A549 (cell line): ENCODE measurements around the gene PDE8A. TPM values are rescaled to one million over a fixed set of nuclear protein-coding genes. Genes with fewer than 3 reads are reported as not detected.

Experiments
- ATAC-seq, 2 experiments: fragments of 200-7000 bp in 1 of 2; fragments of >200 bp in 1 of 2; cut with Nextera tagmentation in 1 of 2; cut with Tn5 transposase in 1 of 2; 3 replicates each; pipeline versions ENCODE4 v1.8.0 to v1.9.1; 2018 to 2020; ENCODE audit warnings: mild to moderate bottlenecking in 1 of 2, moderate library complexity in 1 of 2
- CTCF ChIA-PET: fragments of 300-600 bp; sonication (Branson Sonifier 250); formaldehyde crosslinking; extraction: SDS; loops from one replicate; lab custom pipeline; 2021; ENCODE audit warnings: antibody characterized with exemption, inconsistent platforms; lab: Yijun Ruan, JAX
- POLR2A ChIA-PET: fragments of 350-600 bp; formaldehyde crosslinking; extraction: SDS; loops from one replicate; lab custom pipeline; 2021; ENCODE audit warnings: antibody characterized with exemption, inconsistent platforms; lab: Yijun Ruan, JAX
- DNase-seq, 2 experiments: peaks; one replicate each; pipeline versions ENCODE4 v3.0.0 to v3.0.0-alpha.2; 2011 to 2016; ENCODE audit warnings: low read depth in 1 of 2, low spot score in 1 of 2
- FAIRE-seq: peaks from 2 replicates; lab custom pipeline; 2011; peaks lifted over from hg19 to GRCh38; lab: Jason Lieb, UNC
- H3K27ac ChIP-seq, 2 experiments: fragments of >200 bp; sonication (Bioruptor Twin); formaldehyde crosslinking; 3 replicates each; pipeline ENCODE4 v1.5.1; 2016 to 2017
- H3K4me1 ChIP-seq: fragments of >200 bp; sonication (Bioruptor Twin); formaldehyde crosslinking; 3 replicates; pipeline ENCODE4 v1.6.1; 2016
- H3K4me2 ChIP-seq: fragments of >200 bp; sonication (Bioruptor Twin); formaldehyde crosslinking; 3 replicates; pipeline ENCODE4 v1.6.1; 2016
- H3K4me3 ChIP-seq: fragments of >200 bp; sonication (Bioruptor Twin); formaldehyde crosslinking; 3 replicates; pipeline ENCODE4 v1.5.1; 2016
- H3K9me3 ChIP-seq: fragments of >200 bp; sonication (Bioruptor Twin); formaldehyde crosslinking; 3 replicates; pipeline ENCODE4 v1.6.1; 2016
- CBX8 ChIP-seq: fragments of 200-600 bp; sonication (generic); IDR thresholded peaks from 2 replicates; pipeline ENCODE4 v1.6.1; 2016
- CEBPB ChIP-seq, 2 experiments: fragments of >200 bp in 1 of 2; sonication (Bioruptor Twin) in 1 of 2; formaldehyde crosslinking in 1 of 2; IDR thresholded peaks; 2 replicates each; pipeline ENCODE4 v1.6.1; 2012 to 2016
- EHF ChIP-seq: fragments of 250-450 bp; sonication (Bioruptor Pico); IDR thresholded peaks from 2 replicates; pipeline ENCODE4 v1.5.0; 2020; ENCODE audit warnings: mild to moderate bottlenecking
- ESRRA ChIP-seq: fragments of 150-350 bp; IDR thresholded peaks from 2 replicates; pipeline ENCODE4 v1.6.1; 2014; ENCODE audit warnings: mild to moderate bottlenecking, low read length, borderline replicate concordance
- HOXA7 ChIP-seq: fragments of 250-450 bp; sonication (Bioruptor Pico); IDR thresholded peaks from 2 replicates; pipeline ENCODE4 v1.5.0; 2020; ENCODE audit warnings: mild to moderate bottlenecking, moderate library complexity
- HOXB13 ChIP-seq: fragments of 250-450 bp; sonication (Bioruptor Pico); IDR thresholded peaks from 2 replicates; pipeline ENCODE4 v1.5.0; 2020; ENCODE audit warnings: low read depth, mild to moderate bottlenecking, moderate library complexity
- MAFK ChIP-seq: fragments of 450-650 bp; IDR thresholded peaks from 2 replicates; pipeline ENCODE4 v1.6.1; 2014; ENCODE audit not compliant: partially characterized antibody
- MAZ ChIP-seq: fragments of 150-350 bp; IDR thresholded peaks from 2 replicates; pipeline ENCODE4 v1.6.1; 2014; ENCODE audit warnings: antibody characterized with exemption, low read depth, low read length, borderline replicate concordance
- MYC ChIP-seq: IDR thresholded peaks from 2 replicates; pipeline ENCODE4 v1.6.1; 2012; ENCODE audit warnings: mild to moderate bottlenecking, inconsistent platforms, low read length, improper control_type of control experiment, borderline replicate concordance
- NPAS2 ChIP-seq: fragments of 250-450 bp; sonication (Bioruptor Pico); IDR thresholded peaks from 2 replicates; pipeline ENCODE4 v1.8.0; 2022; ENCODE audit warnings: mild to moderate bottlenecking, moderate library complexity, borderline replicate concordance
- POLR2A ChIP-seq: IDR thresholded peaks from 2 replicates; pipeline ENCODE4 v1.6.1; 2012; ENCODE audit warnings: mild to moderate bottlenecking, low read length
- RAD21 ChIP-seq, 2 experiments: fragments of >200 bp in 1 of 2; sonication (Bioruptor Twin) in 1 of 2; formaldehyde crosslinking in 1 of 2; IDR thresholded peaks in 1 of 2; conservative IDR thresholded peaks in 1 of 2; 2 replicates in 1 of 2; 3 replicates in 1 of 2; pipeline ENCODE4 v1.6.1; 2012 to 2018; ENCODE audit warnings: inconsistent platforms in 1 of 2
- RARB ChIP-seq: fragments of 250-450 bp; sonication (Bioruptor Pico); IDR thresholded peaks from 2 replicates; pipeline ENCODE4 v1.8.0; 2021; ENCODE audit warnings: mild to moderate bottlenecking, moderate library complexity
- RFX5 ChIP-seq: fragments of 450-650 bp; IDR thresholded peaks from 2 replicates; pipeline ENCODE4 v1.7.1; 2014; ENCODE audit warnings: antibody characterized with exemption, mild to moderate bottlenecking, moderate library complexity
- ZC3H11A ChIP-seq: fragments of 450-650 bp; IDR thresholded peaks from 2 replicates; pipeline ENCODE4 v1.6.1; 2014; ENCODE audit warnings: antibody characterized with exemption, mild to moderate bottlenecking
- ZNF302 ChIP-seq: fragments of 250-450 bp; sonication (Bioruptor Pico); IDR thresholded peaks from 2 replicates; pipeline ENCODE4 v1.9.0; 2021; ENCODE audit warnings: inconsistent platforms, mild to moderate bottlenecking, moderate library complexity
- ZSCAN20 ChIP-seq: fragments of 250-450 bp; sonication (Bioruptor Pico); IDR thresholded peaks from 2 replicates; pipeline ENCODE4 v1.8.0; 2022; ENCODE audit warnings: mild to moderate bottlenecking, moderate library complexity
- WGBS: methylation state at CpG from one replicate; pipeline ENCODE4 v1.1.6; 2017; ENCODE audit errors: missing lambda C conversion rate; 5-methylcytosine and 5-hydroxymethylcytosine counted together
- polyA plus RNA-seq, 4 experiments: library from polyadenylated mRNA; depleted of rRNA in 3 of 4; stranded (reverse); fragments of >200 nt; fragmentation: RNase III in 1 of 4; extraction: RNeasy Plus Mini Kit Qiagen cat#74134 plus additional on column Dnase treatment in 1 of 4; gene quantifications; 2 replicates in 3 of 4; 3 replicates in 1 of 4; pipeline ENCODE4 v1.2.3, GENCODE V29; 2011 to 2017
- TF ChIP-seq, protein P1 (sequence below): fragments of 250-450 bp; sonication (Bioruptor Pico); IDR thresholded peaks from 2 replicates; pipeline ENCODE4 v1.5.0; 2021; ENCODE audit warnings: mild to moderate bottlenecking, moderate library complexity, borderline replicate concordance
- TF ChIP-seq, protein P2 (sequence below): fragments of >200 bp; sonication (Bioruptor Twin); formaldehyde crosslinking; IDR thresholded peaks from 3 replicates; pipeline ENCODE4 v1.5.1; 2016
- TF ChIP-seq, protein P3 (sequence below): fragments of >200 bp; sonication (Bioruptor Twin); formaldehyde crosslinking; IDR thresholded peaks from 3 replicates; pipeline ENCODE4 v1.6.1; 2016
- TF ChIP-seq, protein P4 (sequence below): IDR thresholded peaks from 2 replicates; pipeline ENCODE4 v1.6.1; 2012

The PDE8A gene
- polyA plus RNA-seq, 2 of the 4 experiments (the other 2 are of a cell fraction): 45.3 to 204 TPM

DNA sequence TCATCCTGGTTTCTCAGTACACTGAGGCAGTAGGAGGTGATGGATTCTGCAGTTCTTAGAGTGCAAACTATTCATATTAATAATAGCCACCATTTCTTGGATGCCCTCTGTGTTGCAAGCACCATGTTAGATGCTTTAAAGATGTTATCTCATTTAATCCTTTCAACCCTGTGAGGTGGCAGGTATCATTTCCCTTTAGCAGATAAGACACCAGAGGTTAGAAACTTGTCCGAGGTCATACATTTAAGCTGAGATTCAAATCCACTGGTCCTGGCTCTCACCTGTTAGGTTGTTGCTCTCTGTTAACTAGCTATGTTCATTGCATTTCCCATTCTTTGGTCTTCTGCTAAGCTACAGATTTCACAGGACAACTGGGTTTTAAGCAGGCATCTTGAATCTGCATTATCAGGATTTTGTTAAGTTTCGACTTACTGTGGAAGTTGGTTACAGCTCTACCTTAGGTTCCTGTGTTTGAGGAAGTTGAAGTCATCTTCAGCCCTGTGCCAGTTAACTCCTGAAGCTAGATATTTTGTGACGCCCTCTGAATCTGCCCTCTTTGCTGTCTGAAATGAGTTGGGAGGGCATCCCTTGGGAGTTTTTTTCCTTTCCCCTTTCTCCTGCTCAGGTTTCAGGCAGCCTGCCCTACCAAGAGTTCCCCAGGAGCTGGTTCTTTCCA lies 6.4 kb downstream of the PDE8A start:
- no peak for TF ChIP-seq RFX5
- TF ChIP-seq ESRRA: no peak
- no peak for TF ChIP-seq RAD21 (conservative IDR thresholded peaks at IDR 0.05 in 1 of 2, IDR thresholded peaks at IDR 0.05 in 1 of 2)
- TF ChIP-seq POLR2A: no peak
- TF ChIP-seq CEBPB (IDR thresholded peaks at IDR 0.05): no peak
- TF ChIP-seq CBX8: no peak
- TF ChIP-seq EHF (CRISPR knock-in tag): no peak
- TF ChIP-seq NPAS2 (CRISPR knock-in tag): no peak
- TF ChIP-seq, protein P1, sequence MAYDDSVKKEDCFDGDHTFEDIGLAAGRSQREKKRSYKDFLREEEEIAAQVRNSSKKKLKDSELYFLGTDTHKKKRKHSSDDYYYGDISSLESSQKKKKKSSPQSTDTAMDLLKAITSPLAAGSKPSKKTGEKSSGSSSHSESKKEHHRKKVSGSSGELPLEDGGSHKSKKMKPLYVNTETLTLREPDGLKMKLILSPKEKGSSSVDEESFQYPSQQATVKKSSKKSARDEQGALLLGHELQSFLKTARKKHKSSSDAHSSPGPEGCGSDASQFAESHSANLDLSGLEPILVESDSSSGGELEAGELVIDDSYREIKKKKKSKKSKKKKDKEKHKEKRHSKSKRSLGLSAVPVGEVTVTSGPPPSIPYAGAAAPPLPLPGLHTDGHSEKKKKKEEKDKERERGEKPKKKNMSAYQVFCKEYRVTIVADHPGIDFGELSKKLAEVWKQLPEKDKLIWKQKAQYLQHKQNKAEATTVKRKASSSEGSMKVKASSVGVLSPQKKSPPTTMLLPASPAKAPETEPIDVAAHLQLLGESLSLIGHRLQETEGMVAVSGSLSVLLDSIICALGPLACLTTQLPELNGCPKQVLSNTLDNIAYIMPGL (CRISPR knock-in tag): no peak
- TF ChIP-seq MAFK: no peak
- no peak for TF ChIP-seq ZSCAN20
- no peak for TF ChIP-seq ZNF302 (CRISPR knock-in tag)
- Histone ChIP-seq H3K4me2 (no peak overlapping the region), H3K4me3 (no peak overlapping the region), H3K4me1 (peaks cover 80% of the 10 kb centered on the region), H3K27ac (no peak overlapping the region), H3K9me3 (no peaks in the 10 kb centered on the region)
- CTCF ChIA-PET: interaction anchor here (0.7 to 2.9 kb wide), 12 partner anchors 12 to 180 kb away, joined by 3 to 12 read pairs (median 4); no protein-coding TSS in a partner anchor
- ATAC-seq (no peak), FAIRE-seq (no peak), DNase-seq (no peak)
- WGBS: 93% methylated on average over 3 of the region's 3 CpGs
- POLR2A ChIA-PET: no interaction called here

DNA sequence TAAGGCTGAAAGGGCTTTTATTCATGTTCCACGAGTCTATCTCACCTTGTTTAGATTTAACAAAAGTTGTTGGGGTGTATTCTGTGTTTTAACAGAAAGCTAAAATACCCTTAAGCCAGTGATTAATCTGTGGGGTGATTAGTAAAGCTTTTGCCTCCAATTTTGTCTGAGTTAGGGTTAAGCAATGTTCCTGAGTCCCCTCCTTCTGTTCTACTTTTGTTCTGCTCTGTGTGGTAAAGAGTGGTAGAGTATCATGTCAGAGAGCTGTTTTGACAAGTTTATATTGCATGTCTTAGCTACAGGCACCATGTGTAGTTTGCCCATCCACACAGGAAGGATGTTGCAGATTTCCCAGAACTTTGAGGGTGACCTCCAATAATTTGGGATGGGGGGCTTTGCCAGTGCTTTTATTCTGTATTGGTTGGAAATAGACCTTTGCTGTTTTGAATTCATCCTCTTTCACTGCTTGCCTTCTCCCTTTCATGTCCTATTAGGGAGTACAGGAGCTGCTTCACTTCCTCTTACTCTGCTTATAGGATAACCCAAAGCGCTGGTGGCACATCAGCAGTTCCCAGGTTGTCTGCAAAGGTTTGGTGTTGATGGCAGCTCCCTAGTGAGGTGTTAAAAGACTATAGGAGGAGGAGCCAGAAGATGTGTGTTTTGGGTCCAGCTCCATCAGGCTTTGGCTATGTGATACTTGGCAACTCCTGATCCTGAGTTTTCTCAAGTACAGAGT lies 7.4 kb downstream of the PDE8A start:
- Histone ChIP-seq H3K4me3 (no peak overlapping the region), H3K4me1 (peaks cover 83% of the 10 kb centered on the region), H3K9me3 (no peaks in the 10 kb centered on the region)
- ChIA-PET CTCF (interaction anchor here (0.9 to 4.3 kb wide), 9 partner anchors 8 to 179 kb away, joined by 3 to 18 read pairs (median 6); partner anchors contain the start of gene PDE8A), POLR2A (no interaction called here)
- TF ChIP-seq MYC (no peak), ZNF302 (CRISPR knock-in tag) (no peak)
- TF ChIP-seq, all 56 proteins: peak for 0
- no peak for FAIRE-seq
- 75% methylated on average over 2 of the region's 2 CpGs for WGBS
- no peak for ATAC-seq
- H3K4me2 ChIP-seq: peak overlapping the region; percentile 5; the same call in 1 of the 3 replicates
- no peak for DNase-seq
- H3K27ac ChIP-seq: no peak overlapping the region

DNA sequence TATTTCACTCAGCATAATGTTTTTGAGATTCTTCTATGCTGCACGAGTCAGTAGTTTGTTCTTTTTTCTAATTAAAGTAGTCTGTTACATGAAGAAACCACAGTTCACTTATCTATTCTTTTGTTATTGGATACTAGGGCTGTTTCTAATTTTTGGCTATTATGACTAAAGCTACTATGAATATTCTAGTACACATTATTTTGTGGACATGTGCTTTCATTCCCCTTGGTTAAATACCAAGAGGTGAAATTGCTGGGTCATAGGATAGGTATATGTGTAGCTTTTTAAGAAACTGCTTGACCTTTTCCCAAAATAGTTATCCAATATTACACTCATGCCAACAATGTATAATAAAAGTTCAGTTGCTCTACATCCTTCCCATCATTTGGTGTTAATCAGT lies 8.9 kb downstream of the PDE8A start:
- peak overlapping the region; percentile 9; the same call in 1 of the 3 replicates for H3K4me2 ChIP-seq
- POLR2A ChIA-PET: no interaction called here
- ATAC-seq: no peak
- H3K4me3 ChIP-seq: no peak overlapping the region
- 82% methylated on average over 1 of the region's 1 CpG for WGBS
- FAIRE-seq: no peak
- DNase-seq: no peak
- no peak for TF ChIP-seq MAFK
- TF ChIP-seq, protein P2, sequence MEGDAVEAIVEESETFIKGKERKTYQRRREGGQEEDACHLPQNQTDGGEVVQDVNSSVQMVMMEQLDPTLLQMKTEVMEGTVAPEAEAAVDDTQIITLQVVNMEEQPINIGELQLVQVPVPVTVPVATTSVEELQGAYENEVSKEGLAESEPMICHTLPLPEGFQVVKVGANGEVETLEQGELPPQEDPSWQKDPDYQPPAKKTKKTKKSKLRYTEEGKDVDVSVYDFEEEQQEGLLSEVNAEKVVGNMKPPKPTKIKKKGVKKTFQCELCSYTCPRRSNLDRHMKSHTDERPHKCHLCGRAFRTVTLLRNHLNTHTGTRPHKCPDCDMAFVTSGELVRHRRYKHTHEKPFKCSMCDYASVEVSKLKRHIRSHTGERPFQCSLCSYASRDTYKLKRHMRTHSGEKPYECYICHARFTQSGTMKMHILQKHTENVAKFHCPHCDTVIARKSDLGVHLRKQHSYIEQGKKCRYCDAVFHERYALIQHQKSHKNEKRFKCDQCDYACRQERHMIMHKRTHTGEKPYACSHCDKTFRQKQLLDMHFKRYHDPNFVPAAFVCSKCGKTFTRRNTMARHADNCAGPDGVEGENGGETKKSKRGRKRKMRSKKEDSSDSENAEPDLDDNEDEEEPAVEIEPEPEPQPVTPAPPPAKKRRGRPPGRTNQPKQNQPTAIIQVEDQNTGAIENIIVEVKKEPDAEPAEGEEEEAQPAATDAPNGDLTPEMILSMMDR: no peak
- no peak for TF ChIP-seq RARB (CRISPR knock-in tag)
- no peak for TF ChIP-seq MAZ
- TF ChIP-seq, protein P3, sequence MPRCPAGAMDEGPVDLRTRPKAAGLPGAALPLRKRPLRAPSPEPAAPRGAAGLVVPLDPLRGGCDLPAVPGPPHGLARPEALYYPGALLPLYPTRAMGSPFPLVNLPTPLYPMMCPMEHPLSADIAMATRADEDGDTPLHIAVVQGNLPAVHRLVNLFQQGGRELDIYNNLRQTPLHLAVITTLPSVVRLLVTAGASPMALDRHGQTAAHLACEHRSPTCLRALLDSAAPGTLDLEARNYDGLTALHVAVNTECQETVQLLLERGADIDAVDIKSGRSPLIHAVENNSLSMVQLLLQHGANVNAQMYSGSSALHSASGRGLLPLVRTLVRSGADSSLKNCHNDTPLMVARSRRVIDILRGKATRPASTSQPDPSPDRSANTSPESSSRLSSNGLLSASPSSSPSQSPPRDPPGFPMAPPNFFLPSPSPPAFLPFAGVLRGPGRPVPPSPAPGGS: no peak
- no peak for TF ChIP-seq HOXA7 (CRISPR knock-in tag)
- TF ChIP-seq, protein P4, sequence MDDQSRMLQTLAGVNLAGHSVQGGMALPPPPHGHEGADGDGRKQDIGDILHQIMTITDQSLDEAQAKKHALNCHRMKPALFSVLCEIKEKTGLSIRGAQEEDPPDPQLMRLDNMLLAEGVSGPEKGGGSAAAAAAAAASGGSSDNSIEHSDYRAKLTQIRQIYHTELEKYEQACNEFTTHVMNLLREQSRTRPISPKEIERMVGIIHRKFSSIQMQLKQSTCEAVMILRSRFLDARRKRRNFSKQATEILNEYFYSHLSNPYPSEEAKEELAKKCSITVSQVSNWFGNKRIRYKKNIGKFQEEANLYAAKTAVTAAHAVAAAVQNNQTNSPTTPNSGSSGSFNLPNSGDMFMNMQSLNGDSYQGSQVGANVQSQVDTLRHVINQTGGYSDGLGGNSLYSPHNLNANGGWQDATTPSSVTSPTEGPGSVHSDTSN: no peak
- TF ChIP-seq ZC3H11A: no peak
- TF ChIP-seq HOXB13 (CRISPR knock-in tag): no peak
- TF ChIP-seq, all 56 proteins: peak for 0
- CTCF ChIA-PET: interaction anchor here (1.2 to 4.3 kb wide), 2 partner anchors 10 to 35 kb away, joined by 4 to 18 read pairs; partner anchors contain the start of gene PDE8A
- H3K9me3 ChIP-seq: no peaks in the 10 kb centered on the region
- H3K4me1 ChIP-seq: peaks cover 82% of the 10 kb centered on the region
- no peak overlapping the region for H3K27ac ChIP-seq
